Esophagus muscularis mucosa (tissue), 4 donors: ENCODE results near the gene KDM6A. TPM values are rescaled to one million over a fixed set of nuclear protein-coding genes. Genes with fewer than 3 reads are reported as not detected.

Experiments used
- DNase-seq: peaks from one replicate; pipeline ENCODE4 v3.0.0-alpha.2; 2017; ENCODE audit errors: extremely low spot score
- H3K27ac ChIP-seq, 4 donors: fragments of 200-600 bp; sonication (generic); replicated peaks in 1 of 4; 1 replicate in 3 of 4; 2 replicates in 1 of 4; pipeline ENCODE4 v1.5.1; 2016 to 2019; ENCODE audit warnings: mild to moderate bottlenecking in 1 of 4
- H3K27me3 ChIP-seq, 4 donors: fragments of 200-600 bp; sonication (generic); one replicate each; pipeline versions ENCODE4 v1.5.1 to v1.6.0; 2016 to 2019
- H3K36me3 ChIP-seq, 4 donors: fragments of 200-600 bp; sonication (generic); one replicate each; pipeline ENCODE4 v1.5.1; 2016 to 2019
- H3K4me1 ChIP-seq, 4 donors: fragments of 200-600 bp; sonication (generic); one replicate each; pipeline ENCODE4 v1.5.1; 2016 to 2019
- H3K4me3 ChIP-seq, 4 donors: fragments of 200-600 bp; sonication (generic); 1 replicate in 2 of 4; 2 replicates in 2 of 4; pipeline ENCODE4 v1.5.1; 2016 to 2019; ENCODE audit warnings: mild to moderate bottlenecking in 4 of 4, moderate library complexity in 1 of 4
- H3K9me3 ChIP-seq, 4 donors: fragments of 200-600 bp; sonication (generic); 1 replicate in 3 of 4; 2 replicates in 1 of 4; pipeline ENCODE4 v1.5.1; 2016 to 2019
- EP300 ChIP-seq: sonication (generic); formaldehyde crosslinking; IDR thresholded peaks from one replicate; pipeline ENCODE4 v1.6.1; 2017; ENCODE audit warnings: antibody characterized with exemption
- POLR2A ChIP-seq: fragments of 450-650 bp; IDR thresholded peaks from one replicate; pipeline ENCODE4 v1.6.1; 2017; ENCODE audit warnings: antibody characterized with exemption, moderate library complexity, mild to moderate bottlenecking, low read depth
- POLR2AphosphoS5 ChIP-seq, 2 donors: sonication (generic); formaldehyde crosslinking; IDR thresholded peaks; one replicate each; pipeline ENCODE4 v1.6.1; 2017; ENCODE audit warnings: antibody characterized with exemption in 2 of 2
- WGBS: methylation state at CpG from one replicate; pipeline ENCODE4 v1.1.5; 2018; 5-methylcytosine and 5-hydroxymethylcytosine counted together
- intact Hi-C: fragments of 100-400 bp; cut with DNase I; formaldehyde crosslinking; loops from one replicate; pipeline ENCODE4 v1.15.1; 2023
- total RNA-seq, 4 donors: library from RNA; depleted of rRNA; stranded (reverse); fragments of >200 nt; gene quantifications; one replicate each; pipeline versions ENCODE4 v1.1.0 to v1.2.1, GENCODE V29; 2016
- TF ChIP-seq, protein P1 (sequence below), 3 experiments: fragments of 200-600 bp in 2 of 3; fragments of 450-650 bp in 1 of 3; sonication (generic) in 2 of 3; IDR thresholded peaks; one replicate each; pipeline ENCODE4 v1.5.1; 2017 to 2019; ENCODE audit warnings: antibody characterized with exemption in 3 of 3, mild to moderate bottlenecking in 2 of 3, moderate library complexity in 1 of 3

Gene KDM6A
- total RNA-seq, 4 donors from 2014 or later, result 14.4 to 24.1 (median 23.2) TPM

DNA sequence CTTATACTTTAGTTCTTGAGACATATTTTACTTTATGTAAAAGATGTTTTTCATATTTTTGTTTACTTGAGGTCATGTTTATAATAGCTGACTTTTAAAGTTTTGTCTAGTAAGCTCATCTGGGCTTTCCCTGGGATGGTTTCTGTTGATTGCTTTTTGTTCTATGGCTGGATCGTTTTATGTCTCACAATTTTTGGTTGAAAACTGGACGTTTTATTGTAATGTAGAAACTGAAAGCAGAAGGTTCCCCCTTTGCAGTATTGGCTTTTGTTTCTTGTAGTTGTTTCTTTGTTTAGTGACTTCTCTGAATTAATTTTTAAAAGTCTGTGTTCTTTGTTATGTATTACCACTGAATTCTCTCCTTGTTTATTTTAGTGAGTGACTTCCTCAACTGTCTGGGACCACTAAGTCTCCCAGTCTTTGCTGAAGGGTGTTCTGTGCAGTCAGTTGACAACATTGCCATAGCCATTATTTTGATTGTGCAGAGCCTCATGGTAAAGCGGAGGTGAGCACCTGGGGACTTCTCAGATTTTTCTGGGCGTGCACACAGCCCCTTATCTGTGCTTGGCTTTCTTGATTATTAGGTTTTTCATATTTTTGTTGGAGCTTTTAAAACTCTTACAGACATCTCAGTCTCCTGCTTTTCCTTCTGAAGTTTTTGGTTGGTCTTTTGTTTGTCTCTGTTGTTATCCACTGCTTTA is 31.0 kb downstream of the KDM6A start:
- Histone ChIP-seq H3K27ac (no peak overlapping the region), H3K4me1 (peaks cover 37 to 55% (median 41%) of the 10 kb centered on the region in 4 donors), H3K9me3 (no peaks in the 10 kb centered on the region), H3K36me3 (no peaks in the 10 kb centered on the region), H3K4me3 (no peak overlapping the region), H3K27me3 (no peaks in the 10 kb centered on the region)
- TF ChIP-seq EP300 (no peak), POLR2AphosphoS5 (IDR thresholded peaks at IDR 0.05) (no peak), POLR2A (no peak)
- TF ChIP-seq, protein P1, sequence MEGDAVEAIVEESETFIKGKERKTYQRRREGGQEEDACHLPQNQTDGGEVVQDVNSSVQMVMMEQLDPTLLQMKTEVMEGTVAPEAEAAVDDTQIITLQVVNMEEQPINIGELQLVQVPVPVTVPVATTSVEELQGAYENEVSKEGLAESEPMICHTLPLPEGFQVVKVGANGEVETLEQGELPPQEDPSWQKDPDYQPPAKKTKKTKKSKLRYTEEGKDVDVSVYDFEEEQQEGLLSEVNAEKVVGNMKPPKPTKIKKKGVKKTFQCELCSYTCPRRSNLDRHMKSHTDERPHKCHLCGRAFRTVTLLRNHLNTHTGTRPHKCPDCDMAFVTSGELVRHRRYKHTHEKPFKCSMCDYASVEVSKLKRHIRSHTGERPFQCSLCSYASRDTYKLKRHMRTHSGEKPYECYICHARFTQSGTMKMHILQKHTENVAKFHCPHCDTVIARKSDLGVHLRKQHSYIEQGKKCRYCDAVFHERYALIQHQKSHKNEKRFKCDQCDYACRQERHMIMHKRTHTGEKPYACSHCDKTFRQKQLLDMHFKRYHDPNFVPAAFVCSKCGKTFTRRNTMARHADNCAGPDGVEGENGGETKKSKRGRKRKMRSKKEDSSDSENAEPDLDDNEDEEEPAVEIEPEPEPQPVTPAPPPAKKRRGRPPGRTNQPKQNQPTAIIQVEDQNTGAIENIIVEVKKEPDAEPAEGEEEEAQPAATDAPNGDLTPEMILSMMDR (IDR thresholded peaks at IDR 0.05), result no peak
- intact Hi-C loops, result no loop called here
- no peak for DNase-seq
- WGBS, result 72% methylated on average over 4 of the region's 4 CpGs

DNA sequence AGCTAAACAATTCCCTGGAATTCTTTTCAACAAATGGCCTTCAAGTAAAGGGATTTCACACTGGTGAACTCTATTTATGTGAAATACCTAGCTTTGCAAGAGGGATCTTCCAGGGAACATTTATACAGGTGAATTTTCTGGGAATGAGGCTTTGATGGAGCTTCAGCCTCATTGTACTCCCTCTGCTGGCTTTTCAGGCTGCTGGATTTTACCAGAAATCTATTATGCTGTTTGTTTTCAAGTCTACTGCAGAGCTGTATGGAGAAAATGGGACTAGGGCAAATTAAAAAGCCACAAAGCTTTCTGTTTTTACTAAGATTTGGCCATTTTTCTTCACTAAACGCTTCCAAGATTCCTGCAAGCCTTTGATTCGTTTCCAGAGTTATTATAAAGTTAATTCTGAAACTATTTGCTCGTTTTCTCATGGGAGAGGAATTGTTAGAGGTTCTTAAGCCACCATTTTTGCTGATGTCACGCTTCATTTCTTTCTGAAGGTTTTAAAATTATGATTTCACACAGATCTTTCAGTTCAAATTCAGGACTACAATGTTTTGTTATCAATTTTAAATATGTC is 31.6 kb downstream of the KDM6A start:
- TF ChIP-seq, protein P1 (IDR thresholded peaks at IDR 0.05), result peak in 1 of 3 experiments; percentile 2
- no peak for TF ChIP-seq POLR2AphosphoS5 (IDR thresholded peaks at IDR 0.05)
- no peak for TF ChIP-seq POLR2A
- WGBS, result 70% methylated on average over 4 of the region's 4 CpGs

DNA sequence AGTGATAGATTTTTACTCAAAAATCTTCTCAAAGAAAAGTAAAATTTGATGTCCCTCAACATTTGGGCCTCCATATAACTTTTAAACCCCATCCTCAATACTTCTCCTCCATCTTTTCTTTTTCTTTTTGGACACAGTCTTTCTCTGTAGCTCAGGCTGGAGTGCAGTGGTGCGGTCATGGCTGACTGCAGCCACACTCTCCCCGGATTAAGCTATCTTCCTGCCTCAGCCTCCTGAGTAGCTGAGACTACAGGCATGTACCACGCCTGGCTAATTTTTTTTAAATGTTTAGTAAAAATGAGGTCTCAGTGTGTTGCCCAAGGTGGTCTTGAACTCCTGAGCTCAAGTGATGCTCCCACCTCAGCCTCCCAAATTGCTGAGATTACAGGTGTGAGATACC is 33.1 kb downstream of the KDM6A start:
- Histone ChIP-seq H3K36me3 (no peaks in the 10 kb centered on the region), H3K4me3 (no peak overlapping the region), H3K27me3 (no peaks in the 10 kb centered on the region), H3K9me3 (no peaks in the 10 kb centered on the region), H3K4me1 (peaks cover 24 to 48% (median 32%) of the 10 kb centered on the region in 4 donors), H3K27ac (no peak overlapping the region)
- intact Hi-C loops, result no loop called here
- DNase-seq, result no peak
- WGBS, result 93% methylated on average over 3 of the region's 3 CpGs
- TF ChIP-seq EP300 (no peak), POLR2AphosphoS5 (IDR thresholded peaks at IDR 0.05) (no peak), POLR2A (no peak)
- TF ChIP-seq, protein P1 (IDR thresholded peaks at IDR 0.05), result no peak

More for the DNA sequence above, 31.6 kb downstream of the KDM6A start:
- H3K9me3 ChIP-seq, result no peaks in the 10 kb centered on the region
- DNase-seq, result no peak
- no peak overlapping the region for H3K27ac ChIP-seq
- no peak overlapping the region for H3K4me3 ChIP-seq
- H3K4me1 ChIP-seq, result peaks cover 35 to 55% (median 39%) of the 10 kb centered on the region in 4 donors
- no peaks in the 10 kb centered on the region for H3K36me3 ChIP-seq
- intact Hi-C loops, result no loop called here
- no peaks in the 10 kb centered on the region for H3K27me3 ChIP-seq

DNA sequence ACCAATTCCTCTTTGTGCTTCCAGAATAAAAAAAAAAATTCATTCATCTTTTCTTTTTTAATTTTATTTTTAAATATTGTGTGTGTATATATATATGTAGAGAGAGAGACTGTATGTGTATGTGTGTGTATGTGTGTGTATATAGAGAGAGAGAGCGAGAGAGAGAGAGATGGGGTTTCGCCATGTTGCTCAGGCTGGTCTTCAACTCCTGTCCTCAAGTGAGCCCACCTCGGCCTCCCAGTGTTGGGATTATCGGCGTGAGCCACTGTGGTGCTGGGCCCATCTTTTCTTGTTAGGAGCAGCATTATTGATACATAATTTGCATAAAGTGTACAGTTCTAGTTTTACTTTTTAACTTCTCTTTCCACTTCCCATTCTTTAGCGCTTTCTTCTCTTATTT is 33.6 kb downstream of the KDM6A start:
- H3K4me3 ChIP-seq, result no peak overlapping the region
- no peaks in the 10 kb centered on the region for H3K27me3 ChIP-seq
- TF ChIP-seq, protein P1 (IDR thresholded peaks at IDR 0.05), result no peak
- no peak for TF ChIP-seq POLR2A
- TF ChIP-seq EP300, result no peak
- TF ChIP-seq POLR2AphosphoS5 (IDR thresholded peaks at IDR 0.05), result no peak
- no peaks in the 10 kb centered on the region for H3K36me3 ChIP-seq
- H3K4me1 ChIP-seq, result peaks cover 23 to 46% (median 32%) of the 10 kb centered on the region in 4 donors
- H3K9me3 ChIP-seq, result no peaks in the 10 kb centered on the region
- intact Hi-C loops, result no loop called here
- WGBS, result 95% methylated on average over 6 of the region's 6 CpGs
- no peak overlapping the region for H3K27ac ChIP-seq
- DNase-seq, result no peak
